ENCODE results near the gene NAT14.
"Not testable (repeated sequence)": the region's sequence is repeated elsewhere in the genome, so short reads cannot be mapped to it uniquely, and the experiment has no call there.

NAT14 gene

DNA sequence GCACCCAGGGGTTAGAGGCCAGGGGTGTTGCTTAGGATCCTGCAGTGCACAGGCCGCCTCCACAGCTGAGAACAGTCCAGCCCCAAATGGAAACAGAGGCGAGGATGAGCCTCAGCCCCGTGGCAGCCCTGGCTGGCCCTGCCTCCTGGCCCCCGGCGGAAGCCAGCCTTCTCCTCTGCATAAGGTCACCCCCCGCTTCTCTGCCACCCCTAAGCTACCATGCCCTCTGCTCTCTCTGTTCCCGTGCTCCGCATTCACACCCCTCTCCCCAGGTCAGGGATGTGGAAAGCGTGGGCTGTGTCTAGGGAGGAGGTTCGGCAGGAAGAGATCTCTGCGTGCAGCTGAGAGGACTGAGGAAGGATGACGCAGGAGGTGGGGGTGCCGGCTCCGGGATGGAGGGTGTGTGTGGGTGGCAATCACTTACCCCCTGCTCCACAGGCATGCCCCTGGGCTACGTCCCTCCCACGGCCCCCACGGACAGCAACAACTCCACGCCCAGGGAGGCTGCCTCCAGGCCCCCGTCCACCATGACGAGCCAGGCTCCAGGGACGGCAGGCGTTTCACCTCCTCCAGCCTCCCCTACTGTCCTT lies 9.3 kb downstream of the NAT14 start:
- TF ChIP-seq LEF1 (IDR thresholded peaks at IDR 0.05; ENCODE audit: borderline replicate concordance) = no peak
- no peak for TF ChIP-seq L3MBTL2 (conservative IDR thresholded peaks at IDR 0.05)
- TF ChIP-seq FOXM1 (IDR thresholded peaks at IDR 0.05; ENCODE audit: borderline replicate concordance) = no peak
- no peak for TF ChIP-seq SP1 (IDR thresholded peaks at IDR 0.05)
- no peak for TF ChIP-seq FOXK2 (IDR thresholded peaks at IDR 0.05)
- TF ChIP-seq PKNOX1 (IDR thresholded peaks at IDR 0.05) = no peak
- DNase-seq (ENCODE audit: extremely low spot score) = no peak
- CTCF ChIA-PET = no interaction called here
- POLR2A ChIA-PET = interaction anchor here (1.2 kb wide), 1 partner anchor 10 kb away, joined by 4 read pairs; the partner anchor contains the start of gene NAT14

DNA sequence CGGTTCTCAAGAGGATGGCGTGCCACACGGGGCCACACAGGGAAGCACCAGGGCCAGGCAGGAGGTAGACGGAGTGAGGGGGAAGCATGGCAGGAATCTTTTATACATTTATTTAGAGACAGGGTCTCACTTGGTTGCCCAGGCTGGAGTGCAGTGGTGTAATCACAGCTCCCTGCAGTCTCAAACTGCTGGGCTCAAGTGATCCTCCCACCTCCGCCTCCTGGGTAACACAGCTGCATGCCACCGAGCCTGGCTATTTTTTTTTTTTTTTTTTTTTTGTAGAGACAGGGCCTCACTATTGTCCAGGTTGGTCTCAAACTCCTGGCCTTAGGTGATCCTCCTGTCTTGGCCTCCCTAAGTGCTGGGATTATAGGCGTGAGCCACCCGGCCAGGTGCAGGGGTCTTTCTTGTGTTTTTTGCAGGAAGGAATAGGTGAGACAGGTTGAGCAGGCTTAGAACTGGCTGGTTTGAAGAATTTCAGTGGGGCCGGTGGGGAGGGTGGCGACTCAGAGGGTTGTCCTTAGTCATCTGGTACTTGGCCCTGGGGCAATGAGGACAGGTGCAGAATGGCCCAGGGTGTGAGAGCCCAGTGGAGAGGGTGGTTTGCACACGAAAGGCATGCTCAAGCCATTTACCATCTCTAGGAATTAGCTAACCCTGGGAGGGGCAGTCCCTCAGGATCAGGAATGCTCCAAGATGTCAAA lies 10.8 kb downstream of the NAT14 start:
- no peak for DNase-seq (ENCODE audit: extremely low spot score)
- CTCF ChIA-PET = interaction anchor here (0.7 to 1.7 kb wide), 4 partner anchors 8 to 159 kb away, joined by 3 to 4 read pairs (median 4); no protein-coding TSS in a partner anchor
- no peak for TF ChIP-seq HDGF (IDR thresholded peaks at IDR 0.05; ENCODE audit: borderline replicate concordance)
- no peak for TF ChIP-seq PKNOX1 (IDR thresholded peaks at IDR 0.05)
- TF ChIP-seq BHLHE40 (IDR thresholded peaks at IDR 0.05; ENCODE audit: borderline replicate concordance) = no peak
- TF ChIP-seq L3MBTL2 (conservative IDR thresholded peaks at IDR 0.05) = no peak
- no peak for TF ChIP-seq NFRKB (IDR thresholded peaks at IDR 0.05)
- TF ChIP-seq TARDBP (IDR thresholded peaks at IDR 0.05) = no peak
- TF ChIP-seq ARNT (IDR thresholded peaks at IDR 0.05) = no peak
- TF ChIP-seq ZNF384 (IDR thresholded peaks at IDR 0.05) = no peak
- no peak for TF ChIP-seq FOXA1 (IDR thresholded peaks at IDR 0.05)
- TF ChIP-seq LEF1 (IDR thresholded peaks at IDR 0.05; ENCODE audit: borderline replicate concordance) = no peak
- no peak for TF ChIP-seq CTBP1 (IDR thresholded peaks at IDR 0.05; ENCODE audit: borderline replicate concordance)
- TF ChIP-seq SP1 (IDR thresholded peaks at IDR 0.05) = no peak
- TF ChIP-seq FOXM1 (IDR thresholded peaks at IDR 0.05; ENCODE audit: borderline replicate concordance) = no peak
- TF ChIP-seq SUZ12 (IDR thresholded peaks at IDR 0.05) = no peak
- POLR2A ChIA-PET = no interaction called here

- POLR2A ChIA-PET; DNase-seq (ENCODE audit: extremely low spot score): not testable (repeated sequence)
- CTCF ChIA-PET = interaction anchor here (0.7 to 1.7 kb wide), 2 partner anchors 29 to 158 kb away, joined by 4 read pairs; no protein-coding TSS in a partner anchor
Measured at GRCh38 chr19:55496820-55497219, 11.8 kb downstream of the NAT14 start.

- ChIA-PET CTCF (no interaction called here), POLR2A (no interaction called here)
- no peak for DNase-seq (ENCODE audit: extremely low spot score)
- no peak for TF ChIP-seq TARDBP (IDR thresholded peaks at IDR 0.05)
- TF ChIP-seq ZNF384 (IDR thresholded peaks at IDR 0.05) = no peak
- no peak for TF ChIP-seq BHLHE40 (IDR thresholded peaks at IDR 0.05; ENCODE audit: borderline replicate concordance)
- no peak for TF ChIP-seq FOXK2 (IDR thresholded peaks at IDR 0.05)
- no peak for TF ChIP-seq FOXA1 (IDR thresholded peaks at IDR 0.05)
- TF ChIP-seq NFRKB (IDR thresholded peaks at IDR 0.05) = no peak
- TF ChIP-seq ELF4 (IDR thresholded peaks at IDR 0.05) = no peak
- TF ChIP-seq PKNOX1 (IDR thresholded peaks at IDR 0.05) = no peak
- TF ChIP-seq ARNT (IDR thresholded peaks at IDR 0.05) = no peak
- no peak for TF ChIP-seq SP1 (IDR thresholded peaks at IDR 0.05)
- TF ChIP-seq CTBP1 (IDR thresholded peaks at IDR 0.05; ENCODE audit: borderline replicate concordance) = no peak
- no peak for TF ChIP-seq FOXM1 (IDR thresholded peaks at IDR 0.05; ENCODE audit: borderline replicate concordance)
- TF ChIP-seq LEF1 (IDR thresholded peaks at IDR 0.05; ENCODE audit: borderline replicate concordance) = no peak
- no peak for TF ChIP-seq HDGF (IDR thresholded peaks at IDR 0.05; ENCODE audit: borderline replicate concordance)
- no peak for TF ChIP-seq L3MBTL2 (conservative IDR thresholded peaks at IDR 0.05)
- no peak for TF ChIP-seq SUZ12 (IDR thresholded peaks at IDR 0.05)
Measured at GRCh38 chr19:55497763-55498162, 12.8 kb downstream of the NAT14 start.

DNA sequence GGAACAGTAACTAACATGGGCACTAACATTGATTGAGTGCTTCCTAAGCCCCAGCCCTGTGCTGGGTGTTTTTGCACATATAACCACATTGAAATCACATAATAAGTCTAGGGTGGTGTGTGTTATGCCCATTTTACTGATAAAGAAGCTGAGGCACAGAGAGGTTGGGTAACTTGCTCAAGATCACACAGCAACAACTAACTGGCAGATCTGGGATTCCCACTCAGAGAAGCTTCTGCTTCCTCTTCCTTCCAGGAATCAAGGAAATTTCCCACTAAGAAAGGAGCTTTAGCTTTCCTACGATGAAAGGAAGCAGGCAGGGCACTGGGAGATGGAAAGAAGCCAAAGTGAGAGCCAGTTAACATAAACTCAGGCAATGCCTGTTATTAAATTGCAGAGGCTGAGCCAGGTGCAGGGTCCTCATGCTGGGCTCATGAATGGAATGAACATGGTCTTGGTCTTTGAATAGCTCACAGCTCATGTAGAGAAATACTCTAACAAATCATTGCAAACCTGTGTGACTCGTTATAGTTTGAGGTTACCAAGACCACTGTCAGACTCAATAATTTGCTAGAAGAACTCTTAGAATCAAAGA lies 13.4 kb downstream of the NAT14 start:
- DNase-seq (ENCODE audit: extremely low spot score) = no peak
- TF ChIP-seq SP1 (IDR thresholded peaks at IDR 0.05) (no peak), TARDBP (IDR thresholded peaks at IDR 0.05) (no peak), BHLHE40 (IDR thresholded peaks at IDR 0.05; ENCODE audit: borderline replicate concordance) (no peak), ZNF384 (IDR thresholded peaks at IDR 0.05) (no peak), PKNOX1 (IDR thresholded peaks at IDR 0.05) (no peak), FOXA1 (IDR thresholded peaks at IDR 0.05) (no peak), ARNT (IDR thresholded peaks at IDR 0.05) (no peak), FOXK2 (IDR thresholded peaks at IDR 0.05) (no peak), SUZ12 (IDR thresholded peaks at IDR 0.05) (no peak), NFRKB (IDR thresholded peaks at IDR 0.05) (no peak)
- POLR2A ChIA-PET = interaction anchor here (0.7 kb wide), 1 partner anchor 13 kb away, joined by 3 read pairs; the partner anchor contains the start of gene NAT14
- CTCF ChIA-PET = no interaction called here

Measured in HEK293T (cell line).